ENCODE measurements around the gene MOB3C.

DNA sequence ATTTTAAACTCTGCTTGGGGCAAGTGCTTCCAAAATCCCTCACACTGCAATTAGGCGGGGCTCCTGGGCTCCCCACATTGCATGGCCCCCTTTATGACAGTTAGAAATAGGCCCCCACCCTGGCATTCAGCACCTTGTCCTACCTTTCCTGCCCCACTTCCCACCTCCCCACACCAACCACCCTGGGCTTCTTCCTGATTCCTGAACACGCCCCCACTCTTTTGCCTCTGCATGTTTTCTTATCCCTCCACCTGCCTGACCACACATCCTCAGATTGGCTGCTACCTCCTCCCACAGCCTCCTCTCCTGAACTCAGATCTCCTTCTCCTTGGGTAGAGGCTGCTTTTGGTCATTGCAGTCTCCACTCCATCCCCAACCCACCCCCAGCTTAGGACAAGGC is 1.5 kb downstream of the MOB3C start:
- TF ChIP-seq, protein P1, sequence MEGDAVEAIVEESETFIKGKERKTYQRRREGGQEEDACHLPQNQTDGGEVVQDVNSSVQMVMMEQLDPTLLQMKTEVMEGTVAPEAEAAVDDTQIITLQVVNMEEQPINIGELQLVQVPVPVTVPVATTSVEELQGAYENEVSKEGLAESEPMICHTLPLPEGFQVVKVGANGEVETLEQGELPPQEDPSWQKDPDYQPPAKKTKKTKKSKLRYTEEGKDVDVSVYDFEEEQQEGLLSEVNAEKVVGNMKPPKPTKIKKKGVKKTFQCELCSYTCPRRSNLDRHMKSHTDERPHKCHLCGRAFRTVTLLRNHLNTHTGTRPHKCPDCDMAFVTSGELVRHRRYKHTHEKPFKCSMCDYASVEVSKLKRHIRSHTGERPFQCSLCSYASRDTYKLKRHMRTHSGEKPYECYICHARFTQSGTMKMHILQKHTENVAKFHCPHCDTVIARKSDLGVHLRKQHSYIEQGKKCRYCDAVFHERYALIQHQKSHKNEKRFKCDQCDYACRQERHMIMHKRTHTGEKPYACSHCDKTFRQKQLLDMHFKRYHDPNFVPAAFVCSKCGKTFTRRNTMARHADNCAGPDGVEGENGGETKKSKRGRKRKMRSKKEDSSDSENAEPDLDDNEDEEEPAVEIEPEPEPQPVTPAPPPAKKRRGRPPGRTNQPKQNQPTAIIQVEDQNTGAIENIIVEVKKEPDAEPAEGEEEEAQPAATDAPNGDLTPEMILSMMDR (optimal IDR thresholded peaks at IDR 0.05 in 1 of 3, IDR thresholded peaks at IDR 0.05 in 1 of 3, conservative IDR thresholded peaks at IDR 0.05 in 1 of 3; ENCODE audit: extremely low read depth in 1 of 3, insufficient read depth in 2 of 3, low read length in 3 of 3) = no peak
- TF ChIP-seq EZH2 (IDR thresholded peaks at IDR 0.05; ENCODE audit: low read length) = no peak
